HG03175 (cell line): ENCODE results near the gene HDAC1.
"Not testable (repeated sequence)": the region's sequence is repeated elsewhere in the genome, so short reads cannot be mapped to it uniquely, and the experiment has no call there.

Experiments
- ATAC-seq: cut with Tn5 transposase; IDR thresholded peaks from one replicate; pipeline ENCODE4 v1.9.1; 2021; ENCODE audit warnings: mild to moderate bottlenecking, moderate library complexity; ENCODE audit not compliant: unreplicated experiment

HDAC1 gene

GRCh38 chr1:32273391-32274208 lies 18.3 kb upstream of the HDAC1 start:
- ATAC-seq: no peak

GRCh38 chr1:32274646-32275340 lies 17.1 kb upstream of the HDAC1 start:
- no peak for ATAC-seq

- no peak for ATAC-seq
Observed at GRCh38 chr1:32275424-32275823, 16.5 kb upstream of the HDAC1 start.

GRCh38 chr1:32276032-32276782 lies 15.7 kb upstream of the HDAC1 start:
- ATAC-seq: no peak

- ATAC-seq: not testable (repeated sequence)
Observed at GRCh38 chr1:32284777-32285176, 7.1 kb upstream of the HDAC1 start.

- no peak for ATAC-seq
Observed at GRCh38 chr1:32285658-32286057, 6.2 kb upstream of the HDAC1 start.

- ATAC-seq: no peak
Observed at GRCh38 chr1:32286763-32287162, 5.1 kb upstream of the HDAC1 start.

GRCh38 chr1:32289256-32289655 lies 2.6 kb upstream of the HDAC1 start:
- no peak for ATAC-seq

- no peak for ATAC-seq
Observed at GRCh38 chr1:32291145-32291707, 657 bp upstream of the HDAC1 start.

- not testable (repeated sequence) for ATAC-seq
Observed at GRCh38 chr1:32298211-32298610, 6.3 kb downstream of the HDAC1 start.

- no peak for ATAC-seq
Observed at GRCh38 chr1:32299327-32299726, 7.4 kb downstream of the HDAC1 start.

GRCh38 chr1:32303358-32303757 lies 11.5 kb downstream of the HDAC1 start:
- ATAC-seq: no peak

GRCh38 chr1:32303997-32304622 lies 12.2 kb downstream of the HDAC1 start:
- ATAC-seq: no peak

- ATAC-seq: no peak
Observed at GRCh38 chr1:32305310-32305709, 13.4 kb downstream of the HDAC1 start.

GRCh38 chr1:32307324-32307723 lies 15.4 kb downstream of the HDAC1 start:
- no peak for ATAC-seq

- ATAC-seq: no peak
Observed at GRCh38 chr1:32309960-32310359, 18.1 kb downstream of the HDAC1 start.

GRCh38 chr1:32311709-32312393 lies 20.0 kb downstream of the HDAC1 start:
- no peak for ATAC-seq

- ATAC-seq: no peak
Observed at GRCh38 chr1:32316903-32317277, 25.0 kb downstream of the HDAC1 start.

- no peak for ATAC-seq
Observed at GRCh38 chr1:32318127-32318869, 26.4 kb downstream of the HDAC1 start.
